NCI-H524 (cell line): Measurements from ENCODE around the gene LMNTD2.
"Not testable (repeated sequence)": the region's sequence is repeated elsewhere in the genome, so short reads cannot be mapped to it uniquely, and the experiment has no call there.

Source experiments
- DNase-seq, 2 experiments: peaks; one replicate each; lab custom pipeline; 2025; lab: John Stamatoyannopoulos, UW

Gene LMNTD2

DNA sequence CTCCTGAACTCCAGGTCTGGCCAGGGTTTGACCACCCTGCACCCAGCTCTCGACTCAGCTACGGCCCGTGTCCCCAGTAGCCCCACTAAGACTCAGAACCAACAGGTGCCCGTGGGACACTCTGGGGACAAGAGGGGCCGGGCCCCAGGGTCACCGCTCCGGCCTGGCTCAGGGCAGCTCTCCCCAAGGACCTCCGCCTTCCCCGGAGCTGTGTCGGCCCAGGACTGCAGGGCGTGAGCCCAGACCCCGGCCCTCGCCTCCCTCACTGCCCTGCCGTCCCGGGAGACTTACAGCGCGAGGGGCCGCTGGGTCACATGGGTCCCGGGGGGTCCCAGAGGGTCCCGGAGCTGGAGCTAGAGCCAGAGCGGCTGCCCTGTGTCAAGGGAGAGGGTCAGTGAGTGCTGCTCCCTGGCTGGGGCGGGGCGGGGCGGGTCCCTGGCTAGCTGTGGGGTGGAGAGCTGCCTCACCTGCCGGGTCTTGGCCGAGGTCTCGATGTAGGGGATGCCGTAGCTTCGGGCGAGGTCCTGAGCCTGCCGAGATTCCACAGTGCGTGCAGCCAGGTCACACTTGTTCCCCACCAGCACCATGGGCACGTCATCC lies 27.5 kb downstream of the LMNTD2 start:
- DNase-seq: no peak

GRCh38 chr11:532527-532985 lies 28.0 kb downstream of the LMNTD2 start:
- DNase-seq: no peak

- DNase-seq: no peak
These were observed 28.5 kb downstream of the LMNTD2 start for GRCh38 chr11:531919-532526.

- no peak for DNase-seq
These were observed 29.3 kb downstream of the LMNTD2 start for GRCh38 chr11:530960-531831.

DNA sequence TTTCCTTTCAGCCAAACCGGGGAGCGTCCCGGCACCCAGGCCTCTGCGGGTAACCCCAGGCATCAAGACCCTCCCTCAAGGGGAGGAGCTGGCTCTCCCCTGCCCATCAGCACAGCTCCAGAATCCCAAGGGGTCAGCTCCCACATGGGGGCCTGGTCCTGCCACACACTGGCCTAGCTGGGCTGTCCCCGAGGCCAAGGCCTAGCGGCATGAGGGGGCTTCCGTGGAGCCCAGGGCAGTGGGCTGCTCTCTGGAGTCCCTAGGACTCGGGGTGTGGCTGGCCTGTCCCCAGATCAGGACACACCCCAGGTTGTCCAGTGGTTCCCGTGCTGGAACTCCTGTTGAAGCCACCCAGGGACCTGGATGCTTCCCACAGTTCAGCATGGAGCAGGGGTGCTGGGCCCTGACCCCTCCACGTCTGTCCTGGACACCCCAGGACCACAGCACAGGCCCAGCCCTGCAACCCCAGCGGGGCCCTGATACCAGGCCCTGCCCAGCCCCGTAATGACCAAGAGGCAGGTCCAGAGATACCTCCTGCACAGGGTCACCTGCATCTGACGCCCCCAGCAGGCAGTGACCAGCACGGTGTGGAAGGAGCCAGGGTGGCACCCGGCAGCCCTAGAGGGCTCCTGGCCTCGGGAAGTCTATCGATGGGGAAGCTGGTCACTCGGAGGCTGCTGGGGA lies 30.7 kb downstream of the LMNTD2 start:
- no peak for DNase-seq

DNA sequence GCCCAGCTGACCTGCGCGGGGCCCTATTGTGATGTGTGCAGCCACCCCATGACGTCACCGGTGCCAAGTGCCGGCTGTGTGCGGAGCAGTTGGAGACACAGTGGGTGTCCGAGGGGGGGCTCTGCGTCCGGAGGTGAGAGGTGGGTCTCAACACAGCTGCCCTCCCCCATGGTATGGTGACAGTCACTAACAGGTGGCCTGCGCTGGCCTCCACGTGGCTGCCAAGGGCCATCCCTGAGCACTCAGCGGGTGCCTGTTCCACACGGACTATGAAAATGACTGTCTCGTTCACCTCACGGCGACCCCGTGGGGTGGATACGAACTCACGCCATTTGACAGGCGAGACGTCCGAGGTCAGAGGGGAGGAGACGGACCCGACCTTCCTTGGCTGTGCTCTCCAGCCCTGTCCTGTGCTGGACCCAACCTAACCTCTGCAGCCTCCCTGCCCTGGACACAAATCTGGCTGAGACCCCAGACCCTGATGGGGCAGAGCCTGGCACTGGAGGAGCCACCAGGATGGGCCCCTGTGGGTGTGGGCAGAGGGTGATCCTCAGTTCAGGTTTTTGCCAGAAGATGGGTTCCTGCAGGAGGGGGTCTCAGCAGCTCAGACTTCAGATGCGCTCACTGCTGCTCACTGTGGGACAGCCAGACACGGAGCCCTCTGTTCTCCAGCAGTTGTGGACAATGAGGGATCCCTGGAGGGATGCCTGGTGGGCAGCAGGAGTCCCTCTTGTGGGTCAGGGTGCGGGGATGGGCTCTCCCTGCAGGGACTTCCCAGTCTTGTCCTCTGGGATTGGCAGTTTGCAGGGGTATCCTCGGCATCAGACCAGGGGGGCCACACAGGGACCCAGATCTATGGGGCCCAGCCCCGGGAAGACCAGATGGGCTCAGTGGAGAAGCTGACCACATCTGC lies 31.5 kb downstream of the LMNTD2 start:
- DNase-seq: peak in 1 of 2 experiments; percentile 24

DNA sequence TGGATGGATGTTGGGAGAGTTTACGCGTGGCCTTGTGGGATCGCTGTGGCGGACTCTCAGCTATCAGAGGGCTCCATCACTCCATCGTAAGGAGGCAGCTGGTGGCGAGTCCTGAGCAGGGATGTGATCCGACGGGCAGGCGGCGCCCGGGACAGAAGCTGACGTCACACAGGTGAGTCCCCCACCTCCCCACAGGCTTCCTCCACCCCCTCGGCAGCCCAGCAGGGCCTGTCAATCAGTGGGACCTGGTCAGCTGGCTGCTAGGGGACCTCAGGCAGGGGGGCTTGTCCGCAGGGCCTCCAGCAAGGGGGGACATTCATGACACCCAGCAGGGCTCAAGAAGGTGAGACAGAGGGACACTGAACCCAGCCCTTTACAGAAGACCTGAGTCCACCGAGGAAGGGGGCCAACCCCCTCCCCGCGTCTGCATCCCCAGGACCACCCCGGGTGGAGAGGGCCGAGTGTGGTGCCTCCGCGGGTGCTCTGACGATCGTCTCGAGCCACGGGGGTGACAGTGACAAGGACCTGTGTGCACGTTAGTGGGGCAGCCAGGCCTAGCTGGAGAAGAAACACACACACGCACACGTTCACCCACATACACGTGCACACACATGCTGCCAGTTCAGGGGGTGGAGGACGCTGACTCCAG lies 32.2 kb downstream of the LMNTD2 start:
- DNase-seq: no peak

GRCh38 chr11:526192-526591 lies 34.3 kb downstream of the LMNTD2 start:
- no peak for DNase-seq

DNA sequence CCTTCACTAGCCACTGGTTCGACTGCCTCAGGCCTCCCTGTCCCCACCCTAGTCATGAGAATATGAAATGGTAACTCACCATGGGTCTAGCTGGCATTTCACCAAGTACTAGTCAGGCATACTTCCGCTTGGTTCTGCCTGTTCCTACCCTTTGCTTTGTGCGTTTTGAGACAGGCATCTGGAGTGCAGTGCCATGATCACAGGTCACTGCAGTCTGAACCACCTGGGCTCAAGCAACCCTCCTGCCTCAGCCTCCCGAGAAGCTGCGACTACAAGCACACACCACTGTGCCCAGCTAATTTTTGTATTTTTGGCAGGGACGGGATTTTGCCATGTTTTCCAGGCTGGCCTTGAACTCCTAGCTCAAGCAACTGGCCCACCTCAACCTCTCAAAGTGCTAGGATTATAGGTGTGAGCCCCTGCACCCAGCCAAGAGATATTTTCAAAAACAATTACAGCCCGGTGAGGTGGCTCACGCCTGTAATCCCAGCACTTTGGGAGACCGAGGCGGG lies 39.3 kb downstream of the LMNTD2 start:
- DNase-seq: no peak

- no peak for DNase-seq
These were observed 39.9 kb downstream of the LMNTD2 start for GRCh38 chr11:520428-521176.

GRCh38 chr11:518463-519202 lies 41.9 kb downstream of the LMNTD2 start:
- peak; percentile 80 to 93 for DNase-seq

DNA sequence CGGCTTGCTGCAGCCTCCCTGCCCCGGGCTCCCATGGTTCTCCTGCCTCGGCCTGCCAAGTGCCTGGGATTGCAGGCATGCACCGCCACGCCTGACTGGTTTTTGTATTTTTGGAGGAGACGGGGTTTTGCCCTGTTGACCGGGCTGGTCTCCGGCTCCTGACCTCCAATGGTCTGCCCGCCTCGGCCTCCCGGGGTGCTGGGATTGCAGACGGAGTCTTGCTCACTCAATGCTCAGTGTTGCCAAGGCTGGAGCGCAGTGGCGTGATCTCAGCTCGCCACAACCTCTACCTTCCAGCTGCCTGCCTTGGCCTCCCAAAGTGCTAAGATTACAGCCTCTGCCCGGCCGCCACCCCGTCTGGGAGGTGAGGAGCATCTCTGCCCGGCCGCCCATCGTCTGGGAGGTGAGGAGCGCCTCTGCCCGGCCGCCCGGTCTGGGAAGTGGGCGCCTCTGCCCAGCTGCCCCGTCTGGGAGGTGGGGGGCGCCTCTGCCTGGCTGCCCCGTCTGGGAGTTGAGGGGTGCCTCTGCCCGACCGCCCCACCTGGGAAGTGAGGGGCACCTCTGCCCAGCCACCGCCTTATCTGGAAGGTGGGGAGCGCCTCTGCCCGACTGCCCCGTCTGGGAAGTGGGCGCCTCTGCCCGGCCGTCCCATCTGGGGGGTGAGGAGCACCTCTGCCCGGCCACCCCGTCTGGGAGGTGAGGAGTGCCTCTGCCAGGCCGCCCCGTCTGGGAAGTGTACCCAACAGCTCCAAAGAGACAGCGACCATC lies 43.4 kb downstream of the LMNTD2 start:
- not testable (repeated sequence) for DNase-seq

DNA sequence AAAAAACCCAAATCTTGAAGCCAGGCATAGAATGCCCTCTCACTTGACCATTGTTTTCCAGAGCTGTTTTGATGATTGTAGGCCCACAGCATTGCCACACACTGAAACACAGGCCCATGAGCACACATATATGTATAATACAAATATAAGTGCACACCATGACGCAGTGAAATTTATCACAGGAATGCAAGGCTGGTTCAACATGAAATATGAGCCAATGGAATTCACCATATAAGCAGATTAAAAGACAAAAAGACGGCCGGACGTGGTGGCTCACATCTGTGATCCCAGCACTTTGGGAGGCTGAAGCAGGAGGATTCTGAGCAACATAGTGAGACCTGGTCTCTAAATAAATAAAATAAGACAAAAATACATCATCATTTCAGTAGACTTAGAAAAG lies 44.1 kb downstream of the LMNTD2 start:
- DNase-seq: no peak

GRCh38 chr11:515131-515530 lies 45.4 kb downstream of the LMNTD2 start:
- no peak for DNase-seq

DNA sequence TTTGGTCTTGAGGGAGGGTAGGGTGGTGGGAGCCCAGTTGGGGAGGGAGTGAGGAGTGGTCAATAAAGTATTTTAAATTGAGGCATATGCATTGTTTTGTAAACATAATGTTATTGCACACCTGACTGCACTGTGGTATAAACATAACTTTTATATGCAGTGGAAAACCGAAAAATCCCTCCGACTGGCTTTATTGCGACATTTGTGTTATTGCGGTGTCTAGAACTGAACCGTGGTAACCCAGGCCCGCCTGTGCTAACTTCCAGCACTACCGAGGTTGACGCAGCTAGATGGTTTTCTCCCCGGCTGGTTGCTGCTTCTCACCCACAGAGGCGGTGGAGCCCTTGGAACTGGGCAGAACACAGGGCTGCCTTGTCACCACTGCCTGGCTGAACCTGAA lies 45.9 kb downstream of the LMNTD2 start:
- DNase-seq: no peak

DNA sequence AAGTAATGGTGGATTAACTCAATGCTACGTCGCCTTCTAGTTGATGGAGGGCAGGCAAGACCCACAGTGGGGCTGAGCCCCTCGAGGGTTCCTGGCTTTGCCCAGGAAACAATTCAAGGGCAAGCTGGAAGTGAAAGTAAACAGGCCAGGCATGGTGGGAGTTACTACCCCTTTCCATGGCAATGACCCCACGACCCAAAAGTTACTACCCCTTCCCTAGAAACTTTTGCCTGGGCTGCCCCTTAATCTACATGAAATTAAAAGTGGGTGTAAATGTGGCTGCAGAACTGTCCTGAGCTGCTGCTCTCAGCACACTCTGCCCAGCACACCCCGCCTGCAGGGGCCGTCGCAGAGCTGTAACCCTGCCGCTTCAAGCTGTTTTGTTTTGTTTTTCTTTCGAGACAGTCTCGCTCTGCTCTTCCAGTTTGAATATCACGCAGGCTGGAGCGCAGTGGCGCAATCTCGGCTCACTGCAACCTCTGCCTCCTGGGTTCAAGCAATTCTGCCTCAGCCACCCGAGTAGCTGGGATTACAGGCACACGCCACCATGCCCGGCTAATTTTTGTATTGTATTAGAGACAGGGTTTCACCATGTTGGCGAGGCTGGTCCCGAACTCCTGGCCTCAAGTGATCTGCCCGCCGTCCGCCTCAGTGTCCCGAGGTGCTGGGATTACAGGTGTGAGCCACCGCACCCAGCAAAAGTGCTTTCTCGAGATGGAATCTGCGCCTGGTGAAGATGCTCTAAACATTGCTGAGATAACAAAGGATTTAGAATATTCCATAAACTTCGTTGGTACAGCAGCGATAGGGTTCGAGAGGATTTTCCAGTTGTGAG lies 47.6 kb downstream of the LMNTD2 start:
- DNase-seq: no peak

- no peak for DNase-seq
These were observed 51.6 kb downstream of the LMNTD2 start for GRCh38 chr11:508956-509355.
